Measurements from ENCODE around the gene ZFP1.
"Not testable (repeated sequence)": the region's sequence is repeated elsewhere in the genome, so short reads cannot be mapped to it uniquely, and the experiment has no call there.

The ZFP1 gene

GRCh38 chr16:75121949-75122568, 26.3 kb upstream of the ZFP1 start:
- TF ChIP-seq CTCF (IDR thresholded peaks at IDR 0.05; ENCODE audit: low read length, missing control alignments), result no peak
- no peak overlapping the region for H3K4me3 ChIP-seq (replicated peaks; ENCODE audit: low read depth, low read length)
- no peak for DNase-seq (ENCODE audit: low read depth)

- no peak overlapping the region for H3K4me3 ChIP-seq (replicated peaks; ENCODE audit: low read depth, low read length)
- no peak for DNase-seq (ENCODE audit: low read depth)
- TF ChIP-seq CTCF (IDR thresholded peaks at IDR 0.05; ENCODE audit: low read length, missing control alignments), result no peak
Measured at GRCh38 chr16:75122609-75123008, 25.7 kb upstream of the ZFP1 start.

- no peak overlapping the region for H3K4me3 ChIP-seq (replicated peaks; ENCODE audit: low read depth, low read length)
- no peak for DNase-seq (ENCODE audit: low read depth)
- TF ChIP-seq CTCF (IDR thresholded peaks at IDR 0.05; ENCODE audit: low read length, missing control alignments), result no peak
Measured at GRCh38 chr16:75127713-75128415, 20.5 kb upstream of the ZFP1 start.

- DNase-seq (ENCODE audit: low read depth), result peak; percentile 53
Measured at GRCh38 chr16:75129421-75130149, 18.7 kb upstream of the ZFP1 start.

GRCh38 chr16:75130150-75130771, 18.1 kb upstream of the ZFP1 start:
- H3K4me3 ChIP-seq (replicated peaks; ENCODE audit: low read depth, low read length), result no peak overlapping the region
- DNase-seq (ENCODE audit: low read depth), result no peak
- no peak for TF ChIP-seq CTCF (IDR thresholded peaks at IDR 0.05; ENCODE audit: low read length, missing control alignments)

More at GRCh38 chr16:75129421-75130149, 18.7 kb upstream of the ZFP1 start:
- H3K4me3 ChIP-seq (replicated peaks; ENCODE audit: low read depth, low read length), result not testable (repeated sequence)

- DNase-seq (ENCODE audit: low read depth), result no peak
- H3K4me3 ChIP-seq (replicated peaks; ENCODE audit: low read depth, low read length), result no peak overlapping the region
- TF ChIP-seq CTCF (IDR thresholded peaks at IDR 0.05; ENCODE audit: low read length, missing control alignments), result no peak
Measured at GRCh38 chr16:75131081-75131480, 17.2 kb upstream of the ZFP1 start.

- TF ChIP-seq CTCF (IDR thresholded peaks at IDR 0.05; ENCODE audit: low read length, missing control alignments), result no peak
- no peak overlapping the region for H3K4me3 ChIP-seq (replicated peaks; ENCODE audit: low read depth, low read length)
- no peak for DNase-seq (ENCODE audit: low read depth)
Measured at GRCh38 chr16:75138233-75138632, 10.1 kb upstream of the ZFP1 start.

Data from fibroblast of pulmonary artery (primary cell).